ENCODE results near the gene ARMH3. TPM values are rescaled to one million over a fixed set of nuclear protein-coding genes. Genes with fewer than 3 reads are reported as not detected.

Gene ARMH3, protein sequence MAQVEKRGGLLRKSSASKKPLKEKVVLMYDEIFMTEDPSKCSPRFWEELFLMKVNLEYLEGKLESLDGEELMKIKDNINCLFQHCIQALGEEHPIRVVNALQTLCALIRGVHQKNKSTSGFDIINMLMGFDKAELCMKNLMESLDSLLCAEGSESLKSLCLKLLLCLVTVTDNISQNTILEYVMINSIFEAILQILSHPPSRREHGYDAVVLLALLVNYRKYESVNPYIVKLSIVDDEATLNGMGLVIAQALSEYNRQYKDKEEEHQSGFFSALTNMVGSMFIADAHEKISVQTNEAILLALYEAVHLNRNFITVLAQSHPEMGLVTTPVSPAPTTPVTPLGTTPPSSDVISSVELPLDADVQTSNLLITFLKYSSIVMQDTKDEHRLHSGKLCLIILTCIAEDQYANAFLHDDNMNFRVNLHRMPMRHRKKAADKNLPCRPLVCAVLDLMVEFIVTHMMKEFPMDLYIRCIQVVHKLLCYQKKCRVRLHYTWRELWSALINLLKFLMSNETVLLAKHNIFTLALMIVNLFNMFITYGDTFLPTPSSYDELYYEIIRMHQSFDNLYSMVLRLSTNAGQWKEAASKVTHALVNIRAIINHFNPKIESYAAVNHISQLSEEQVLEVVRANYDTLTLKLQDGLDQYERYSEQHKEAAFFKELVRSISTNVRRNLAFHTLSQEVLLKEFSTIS
- total RNA-seq: 27.8 and 28.8 TPM in 2 replicates
- long read RNA-seq, full-length matches to known transcripts: 7 of 19 reads
- long read RNA-seq, partial matches to known transcripts: 3 of 19 reads
- long read RNA-seq, other reads (novel, unspliced or antisense): 9 of 19 reads

DNA sequence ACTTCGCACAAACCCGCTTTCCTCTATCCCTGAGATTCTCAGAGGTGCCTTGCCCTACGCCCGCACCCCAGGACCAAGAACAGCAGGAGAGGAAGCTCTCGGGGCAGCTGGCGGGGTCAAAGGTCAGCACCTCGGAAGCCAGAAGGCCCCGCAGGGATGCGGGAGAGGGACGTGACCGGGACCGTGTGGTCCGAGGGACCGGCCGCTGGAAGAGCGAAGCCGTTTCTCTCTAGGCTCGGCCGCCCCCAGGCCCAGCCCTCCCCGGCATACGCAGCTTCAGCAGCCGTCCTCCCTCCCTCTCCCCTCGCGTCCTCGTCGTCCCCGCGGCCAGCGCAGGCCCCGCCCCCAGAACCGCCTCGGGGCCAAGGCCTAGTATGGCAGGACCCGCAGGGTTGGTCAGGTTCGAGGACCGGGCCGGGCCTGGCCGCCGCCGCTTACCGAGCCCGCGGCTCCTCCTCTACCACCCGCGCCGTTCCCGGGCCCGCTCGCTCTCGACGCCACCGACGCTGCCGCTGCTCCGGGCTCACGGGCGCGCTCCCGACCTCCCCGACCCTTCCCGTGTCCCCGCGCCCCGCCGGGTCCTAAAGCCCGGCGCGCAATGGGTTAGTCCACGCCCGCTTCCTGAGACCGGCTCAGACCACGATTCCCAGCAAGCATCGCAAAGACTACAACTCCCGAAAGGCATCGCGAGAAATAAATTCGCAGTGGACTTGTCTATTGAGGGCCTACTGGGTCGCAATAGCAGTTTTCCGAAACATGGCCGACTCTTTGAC lies at the start of gene ARMH3:
TSS of gene ARMH3 (minus strand) at position 527 of the 773 bp plus-strand sequence. CDS start 16,059 bp downstream, outside the sequence.
- DNase-seq (ENCODE audit: extremely low spot score, unreplicated experiment): peak; percentile 97
- peak within 1 kb of the TSS; percentile 95 for H3K4me3 Mint-ChIP-seq (ENCODE audit: unreplicated experiment)
- no peaks in the 10 kb centered on the region for H3K36me3 Mint-ChIP-seq (ENCODE audit: unreplicated experiment)
- peaks cover 40% of the 10 kb centered on the region for H3K4me1 Mint-ChIP-seq (ENCODE audit: unreplicated experiment)
- H3K27ac Mint-ChIP-seq (ENCODE audit: unreplicated experiment): peak within 1 kb of the TSS; percentile 93
- no peaks in the 10 kb centered on the region for H3K9me3 Mint-ChIP-seq (ENCODE audit: unreplicated experiment)
- no peak for TF ChIP-seq CTCF (IDR thresholded peaks at IDR 0.05)
- no peaks in the 10 kb centered on the region for H3K27me3 Mint-ChIP-seq (ENCODE audit: unreplicated experiment)

DNA sequence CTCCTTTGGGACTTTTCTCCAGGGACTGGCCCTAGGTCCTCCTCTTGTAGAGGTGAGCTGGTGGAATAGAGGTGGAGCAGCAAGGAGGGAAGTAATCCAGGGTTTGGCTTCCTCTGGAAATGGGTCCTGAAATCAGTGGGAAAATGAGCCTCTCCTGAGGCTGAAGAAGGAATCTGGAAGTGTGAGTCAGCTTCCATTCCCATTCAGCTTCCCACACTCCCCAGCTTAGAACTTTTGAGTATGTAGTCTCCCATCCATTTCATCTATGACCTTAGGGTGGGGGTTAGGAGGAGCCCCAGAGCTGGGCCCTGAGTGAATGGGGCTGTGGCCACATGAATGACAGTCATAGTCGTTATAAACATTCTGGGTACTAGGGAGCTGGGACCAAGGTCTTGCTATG lies 46.4 kb upstream of the ARMH3 start:
- Mint-ChIP-seq H3K4me1 (ENCODE audit: unreplicated experiment) (no peaks in the 10 kb centered on the region), H3K36me3 (ENCODE audit: unreplicated experiment) (peaks cover 13% of the 10 kb centered on the region), H3K27me3 (ENCODE audit: unreplicated experiment) (no peaks in the 10 kb centered on the region), H3K27ac (ENCODE audit: unreplicated experiment) (no peak overlapping the region), H3K4me3 (ENCODE audit: unreplicated experiment) (no peak overlapping the region), H3K9me3 (ENCODE audit: unreplicated experiment) (no peaks in the 10 kb centered on the region)
- no peak for TF ChIP-seq CTCF (IDR thresholded peaks at IDR 0.05)
- no peak for DNase-seq (ENCODE audit: extremely low spot score, unreplicated experiment)

DNA sequence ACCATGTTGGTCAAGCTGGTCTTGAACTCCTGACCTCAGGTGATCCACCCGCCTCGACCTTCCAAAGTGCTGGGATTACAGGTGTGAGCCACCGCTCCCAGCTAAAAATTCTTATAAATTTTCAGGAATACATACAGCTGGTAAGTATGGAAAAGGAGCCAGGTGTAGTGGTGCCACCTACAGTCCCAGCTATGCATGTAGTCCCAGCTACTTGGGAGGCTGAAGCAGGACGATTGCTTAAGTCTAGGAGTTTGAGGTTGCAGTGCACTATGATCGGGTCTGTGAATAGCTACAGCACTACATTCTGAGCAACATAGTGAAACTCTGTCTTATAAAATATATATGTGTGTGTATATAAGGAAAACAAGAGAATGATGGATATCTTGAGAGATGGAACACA lies 45.2 kb upstream of the ARMH3 start:
- no peaks in the 10 kb centered on the region for H3K27me3 Mint-ChIP-seq (ENCODE audit: unreplicated experiment)
- peaks cover 12% of the 10 kb centered on the region for H3K36me3 Mint-ChIP-seq (ENCODE audit: unreplicated experiment)
- no peak overlapping the region for H3K4me3 Mint-ChIP-seq (ENCODE audit: unreplicated experiment)
- H3K27ac Mint-ChIP-seq (ENCODE audit: unreplicated experiment): no peak overlapping the region
- no peak for DNase-seq (ENCODE audit: extremely low spot score, unreplicated experiment)
- no peak for TF ChIP-seq CTCF (IDR thresholded peaks at IDR 0.05)
- no peaks in the 10 kb centered on the region for H3K9me3 Mint-ChIP-seq (ENCODE audit: unreplicated experiment)
- H3K4me1 Mint-ChIP-seq (ENCODE audit: unreplicated experiment): no peaks in the 10 kb centered on the region

- no peak overlapping the region for H3K27ac Mint-ChIP-seq (ENCODE audit: unreplicated experiment)
- no peak for DNase-seq (ENCODE audit: extremely low spot score, unreplicated experiment)
- H3K9me3 Mint-ChIP-seq (ENCODE audit: unreplicated experiment): no peaks in the 10 kb centered on the region
- H3K27me3 Mint-ChIP-seq (ENCODE audit: unreplicated experiment): no peaks in the 10 kb centered on the region
- H3K4me3 Mint-ChIP-seq (ENCODE audit: unreplicated experiment): no peak overlapping the region
- no peak for TF ChIP-seq CTCF (IDR thresholded peaks at IDR 0.05)
- H3K36me3 Mint-ChIP-seq (ENCODE audit: unreplicated experiment): peaks cover 6% of the 10 kb centered on the region
- no peaks in the 10 kb centered on the region for H3K4me1 Mint-ChIP-seq (ENCODE audit: unreplicated experiment)
These were observed 40.5 kb upstream of the ARMH3 start for GRCh38 chr10:102096449-102096848.
